Testis (tissue), 2 donors: ENCODE data around the gene CCNYL1.

Experiments
- CTCF ChIP-seq, 3 experiments: fragments of 450-650 bp in 2 of 3; fragments of 200-600 bp in 1 of 3; sonication (generic) in 1 of 3; IDR thresholded peaks; one replicate each; pipeline ENCODE4 v1.5.1; 2016 to 2019; ENCODE audit warnings: antibody characterized with exemption in 3 of 3, mild to moderate bottlenecking in 2 of 3, moderate library complexity in 1 of 3
- POLR2A ChIP-seq: fragments of 450-650 bp; IDR thresholded peaks from one replicate; pipeline ENCODE4 v1.6.1; 2017; ENCODE audit warnings: antibody characterized with exemption, mild to moderate bottlenecking, moderate library complexity

- TF ChIP-seq CTCF (IDR thresholded peaks at IDR 0.05): no peak
- TF ChIP-seq POLR2A: no peak
Observed at GRCh38 chr2:207778298-207778882, 67.0 kb downstream of the CCNYL1 start.
